K562 (cell line): ENCODE measurements around the gene RPS19. TPM values are rescaled to one million over a fixed set of nuclear protein-coding genes. Genes with fewer than 3 reads are reported as not detected.

ENCODE experiments used
- CREBBP ChIP-seq: IDR thresholded peaks from one replicate; pipeline ENCODE4 v1.6.1; 2012; ENCODE audit warnings: low read depth, mild to moderate bottlenecking, control low read depth, inconsistent platforms, low read length
- E2F1 ChIP-seq: sonication (generic); formaldehyde crosslinking; IDR thresholded peaks from 2 replicates; pipeline ENCODE4 v1.8.1; 2023; ENCODE audit warnings: mild to moderate bottlenecking, missing genetic modification reagents, moderate library complexity
- EGR1 ChIP-seq: fragments of 450-650 bp; conservative IDR thresholded peaks from 2 replicates; pipeline ENCODE4 v1.6.1; 2017; ENCODE audit warnings: mild to moderate bottlenecking
- EP400 ChIP-seq: fragments of 450-650 bp; IDR thresholded peaks from 2 replicates; pipeline ENCODE4 v1.6.1; 2017; ENCODE audit warnings: antibody characterized with exemption, mild to moderate bottlenecking, moderate library complexity
- ETV5 ChIP-seq: sonication (generic); formaldehyde crosslinking; IDR thresholded peaks from 2 replicates; pipeline ENCODE4 v1.4.0; 2020; ENCODE audit warnings: low read depth, mild to moderate bottlenecking, missing genetic modification reagents
- GTF3C2 ChIP-seq: IDR thresholded peaks from 3 replicates; pipeline ENCODE4 v1.6.1; 2011; ENCODE audit warnings: borderline replicate concordance, mild to moderate bottlenecking, moderate library complexity; ENCODE audit not compliant: insufficient read length; ENCODE audit errors: extremely low read depth
- HCFC1 ChIP-seq: IDR thresholded peaks from 2 replicates; pipeline ENCODE4 v1.6.1; 2012; ENCODE audit warnings: low read depth, low read length, improper control_type of control experiment
- MECOM ChIP-seq: fragments of 250-450 bp; sonication (Bioruptor Pico); IDR thresholded peaks from 2 replicates; pipeline ENCODE4 v1.8.0; 2022; ENCODE audit warnings: inconsistent platforms
- MED1 ChIP-seq: sonication (generic); formaldehyde crosslinking; IDR thresholded peaks from 2 replicates; pipeline ENCODE4 v1.8.1; 2023; ENCODE audit warnings: missing genetic modification reagents, borderline replicate concordance
- MYC ChIP-seq, 2 experiments: fragments of 250-450 bp in 1 of 2; sonication (Bioruptor Pico) in 1 of 2; IDR thresholded peaks; 2 replicates each; pipeline versions ENCODE4 v1.5.1 to v1.6.1; 2012 to 2021; ENCODE audit warnings: low read depth in 2 of 2, borderline replicate concordance in 1 of 2, improper control_type of control experiment in 1 of 2, low read length in 1 of 2, mild to moderate bottlenecking in 1 of 2, moderate library complexity in 1 of 2
- NBN ChIP-seq: fragments of 450-650 bp; IDR thresholded peaks from 2 replicates; pipeline ENCODE4 v1.6.1; 2016; ENCODE audit warnings: low read depth, mild to moderate bottlenecking
- NFIX ChIP-seq: fragments of 250-450 bp; sonication (Bioruptor Pico); IDR thresholded peaks from 2 replicates; pipeline ENCODE4 v1.4.0; 2020; ENCODE audit warnings: low read depth, mild to moderate bottlenecking, moderate library complexity
- OTX1 ChIP-seq: fragments of 450-650 bp; formaldehyde crosslinking; IDR thresholded peaks from 2 replicates; pipeline ENCODE4 v1.4.0; 2022; ENCODE audit warnings: mild to moderate bottlenecking
- PRDM10 ChIP-seq: fragments of 450-650 bp; IDR thresholded peaks from 2 replicates; pipeline ENCODE4 v1.6.1; 2018; ENCODE audit not compliant: partially characterized antibody
- RFX5 ChIP-seq: IDR thresholded peaks from 2 replicates; pipeline ENCODE4 v1.6.1; 2011; ENCODE audit warnings: low read depth, mild to moderate bottlenecking, improper control_type of control experiment, low read length
- ZBTB9 ChIP-seq: fragments of 450-650 bp; formaldehyde crosslinking; IDR thresholded peaks from 2 replicates; pipeline ENCODE4 v1.4.0; 2020; ENCODE audit warnings: mild to moderate bottlenecking, moderate library complexity
- ZNF766 ChIP-seq: fragments of 200-800 bp; sonication (Bioruptor generic); conservative IDR thresholded peaks from 2 replicates; pipeline ENCODE4 v1.6.1; 2016; ENCODE audit warnings: missing genetic modification characterization, missing compliant biosample characterization
- polyA plus RNA-seq, 8 experiments: library from polyadenylated mRNA; depleted of rRNA in 4 of 8; stranded (reverse) in 5 of 8; unstranded in 3 of 8; fragments of >200 nt; fragmentation: Nextera tagmentation in 2 of 8; fragmentation: Illumina TruSeq in 1 of 8; extraction: Ambion mirVana in 2 of 8; extraction: Trizol in 1 of 8; gene quantifications; 2 replicates each; pipeline versions ENCODE4 v1.2.1 to v1.2.3, GENCODE V29; 2011 to 2014; ENCODE audit warnings: inconsistent platforms in 1 of 8, missing spikeins in 1 of 8
- total RNA-seq, 7 experiments: library from RNA; depleted of rRNA in 6 of 7; stranded (reverse); fragments of >200 nt in 6 of 7; fragmentation: Illumina TruSeq in 2 of 7; extraction: Trizol in 2 of 7; gene quantifications; 2 replicates each; pipeline versions ENCODE4 v1.2.1 to v1.2.3, GENCODE V29; 2011 to 2021; ENCODE audit warnings: low replicate concordance in 1 of 7

The RPS19 gene
- total and polyA plus RNA-seq, 9 of the 15 experiments (the other 6 are each of a cell fraction or from before 2014, with no cell fraction given): 1,964 to 3,408 (median 2,747) TPM

GRCh38 chr19:41883821-41884733 is 24.0 kb downstream of the RPS19 start (continued):
- TF ChIP-seq MYC (IDR thresholded peaks at IDR 0.05; ENCODE audit: low read depth, low read length) (peak; percentile 81), MYC (CRISPR knock-in tag; IDR thresholded peaks at IDR 0.05; ENCODE audit: borderline replicate concordance, low read depth) (no peak), E2F1 (CRISPR knock-in tag) (peak; percentile 12; the same call in 1 of the 2 replicates), EP400 (peak; percentile 92), ETV5 (CRISPR knock-in tag) (peak; percentile 87), MECOM (peak; percentile 59; the same call in 1 of the 2 replicates), EGR1 (0 out of 2 replicates have a peak, but pooled peaks have one; percentile 11), RFX5 (no peak), ZNF766 (CRISPR knock-in tag) (peak; percentile 60; the same call in 1 of the 2 replicates), HCFC1 (peak; percentile 86), MED1 (CRISPR knock-in tag) (no peak), NBN (peak; percentile 88; the same call in 1 of the 2 replicates), PRDM10 (peak; percentile 37), ZBTB9 (CRISPR knock-in tag) (0 out of 2 replicates have a peak, but pooled peaks have one; percentile 38), OTX1 (peak; percentile 60; the same call in 1 of the 2 replicates), NFIX (CRISPR knock-in tag) (no peak), CREBBP (no peak), GTF3C2 (no peak)
